ENCODE measurements around the gene CD5L. TPM values are rescaled to one million over a fixed set of nuclear protein-coding genes. Genes with fewer than 3 reads are reported as not detected.

CD5L gene
- total and polyA plus RNA-seq, 2 donors (not counting 1 experiment from before 2014, with no cell fraction given) = 0.17 TPM; not detected in 1

GRCh38 chr1:157856538-157856937, 14.9 kb upstream of the CD5L start:
- H3K9me3 ChIP-seq (ENCODE audit: control extremely low read depth in 1 of 3, control insufficient read depth in 2 of 3, insufficient read depth in 1 of 3, low read length in 2 of 3) = no peaks in the 10 kb centered on the region
- ATAC-seq (ENCODE audit: low read depth) (no peak), DNase-seq (no peak)
- H2AFZ ChIP-seq (ENCODE audit: insufficient read depth, low read depth, low read length, poor library complexity, severe bottlenecking) = peak overlapping the region; percentile 7
- no CpG with 5 or more reads among the region's 2 CpGs for WGBS (ENCODE audit: insufficient coverage)
- H3K36me3 ChIP-seq (replicated peaks in 1 of 2; ENCODE audit: control extremely low read depth in 1 of 2, control insufficient read depth in 1 of 2, extremely low read depth in 1 of 2, insufficient read depth in 2 of 2, low read length in 1 of 2) = no peaks in the 10 kb centered on the region
- Mint-ChIP-seq H3K4me1 (peaks cover 39% of the 10 kb centered on the region), H3K27me3 (no peaks in the 10 kb centered on the region), H3K4me3 (no peak overlapping the region), H3K27ac (no peak overlapping the region), H3K9me3 (ENCODE audit: insufficient read depth) (no peaks in the 10 kb centered on the region)
- H3K79me2 ChIP-seq (ENCODE audit: control insufficient read depth, insufficient read depth, low read length) = peaks cover 21% of the 10 kb centered on the region
- peaks cover 5 to 6% of the 10 kb centered on the region in 2 donors for H3K4me1 ChIP-seq (ENCODE audit: control insufficient read depth in 2 of 2, insufficient read depth in 2 of 2, low read length in 2 of 2)
- H3K27me3 ChIP-seq (replicated peaks in 1 of 4; ENCODE audit: control extremely low read depth in 1 of 4, control insufficient read depth in 3 of 4, insufficient read depth in 4 of 4, low read length in 3 of 4) = no peaks in the 10 kb centered on the region
- CTCF ChIA-PET = interaction anchor here (0.9 to 3.0 kb wide), 3 partner anchors 48 to 276 kb away, joined by 3 to 12 read pairs (median 3); no protein-coding TSS in a partner anchor
- no peak overlapping the region for H3K27ac ChIP-seq (ENCODE audit: low read length in 2 of 2)
- H3K4me3 ChIP-seq (ENCODE audit: control extremely low read depth in 1 of 5, extremely low read depth in 1 of 5, insufficient read depth in 1 of 5, low read depth in 2 of 5, low read length in 4 of 5) = no peak overlapping the region
- POLR2A ChIA-PET = interaction anchor here (1.3 kb wide), 1 partner anchor 50 kb away, joined by 4 read pairs; no protein-coding TSS in a partner anchor
- H3K4me2 ChIP-seq (replicated peaks; ENCODE audit: low read depth, low read length, poor library complexity, severe bottlenecking) = no peak overlapping the region
- H4K20me1 ChIP-seq (ENCODE audit: control insufficient read depth, insufficient read depth, low read length, poor library complexity, severe bottlenecking) = no peaks in the 10 kb centered on the region
- intact Hi-C loops (cut with micrococcal nuclease) = loop anchor here (5.0 kb wide), 1 partner anchor 79 kb away; the partner anchor contains the start of gene FCRL2
- no peak overlapping the region for H3K9ac ChIP-seq (ENCODE audit: low read length)
- TF ChIP-seq, protein P1, sequence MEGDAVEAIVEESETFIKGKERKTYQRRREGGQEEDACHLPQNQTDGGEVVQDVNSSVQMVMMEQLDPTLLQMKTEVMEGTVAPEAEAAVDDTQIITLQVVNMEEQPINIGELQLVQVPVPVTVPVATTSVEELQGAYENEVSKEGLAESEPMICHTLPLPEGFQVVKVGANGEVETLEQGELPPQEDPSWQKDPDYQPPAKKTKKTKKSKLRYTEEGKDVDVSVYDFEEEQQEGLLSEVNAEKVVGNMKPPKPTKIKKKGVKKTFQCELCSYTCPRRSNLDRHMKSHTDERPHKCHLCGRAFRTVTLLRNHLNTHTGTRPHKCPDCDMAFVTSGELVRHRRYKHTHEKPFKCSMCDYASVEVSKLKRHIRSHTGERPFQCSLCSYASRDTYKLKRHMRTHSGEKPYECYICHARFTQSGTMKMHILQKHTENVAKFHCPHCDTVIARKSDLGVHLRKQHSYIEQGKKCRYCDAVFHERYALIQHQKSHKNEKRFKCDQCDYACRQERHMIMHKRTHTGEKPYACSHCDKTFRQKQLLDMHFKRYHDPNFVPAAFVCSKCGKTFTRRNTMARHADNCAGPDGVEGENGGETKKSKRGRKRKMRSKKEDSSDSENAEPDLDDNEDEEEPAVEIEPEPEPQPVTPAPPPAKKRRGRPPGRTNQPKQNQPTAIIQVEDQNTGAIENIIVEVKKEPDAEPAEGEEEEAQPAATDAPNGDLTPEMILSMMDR (IDR thresholded peaks at IDR 0.05) = no peak
- no peak for TF ChIP-seq EZH2 (IDR thresholded peaks at IDR 0.05; ENCODE audit: borderline replicate concordance, insufficient read depth, low read depth, low read length, poor library complexity, severe bottlenecking)

DNA sequence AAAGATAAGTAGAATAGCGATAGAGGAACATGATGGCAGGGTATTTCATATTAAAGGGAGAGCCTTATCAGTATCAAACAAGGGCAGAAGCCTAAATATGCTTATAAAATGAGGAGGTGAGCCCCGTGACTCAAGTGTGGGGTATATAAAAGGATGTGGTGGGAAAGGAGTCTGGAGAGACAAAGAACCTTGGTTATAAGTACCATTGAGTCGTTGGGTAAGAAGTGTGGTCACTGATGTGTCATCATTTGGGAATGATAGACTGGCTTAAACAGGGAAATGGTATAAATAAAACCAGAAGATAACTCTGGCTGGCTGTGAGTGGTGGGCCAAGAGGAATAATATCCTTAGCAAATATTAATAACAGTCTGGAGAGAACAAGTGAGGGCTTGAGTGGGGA, 10.9 kb upstream of the CD5L start:
- Mint-ChIP-seq H3K9me3 (ENCODE audit: insufficient read depth) (no peaks in the 10 kb centered on the region), H3K4me1 (peaks cover 62% of the 10 kb centered on the region), H3K27me3 (no peaks in the 10 kb centered on the region), H3K4me3 (no peak overlapping the region), H3K27ac (no peak overlapping the region)
- Histone ChIP-seq H3K27me3 (replicated peaks in 1 of 4; ENCODE audit: control extremely low read depth in 1 of 4, control insufficient read depth in 3 of 4, insufficient read depth in 4 of 4, low read length in 3 of 4) (no peaks in the 10 kb centered on the region), H3K36me3 (replicated peaks in 1 of 2; ENCODE audit: control extremely low read depth in 1 of 2, control insufficient read depth in 1 of 2, extremely low read depth in 1 of 2, insufficient read depth in 2 of 2, low read length in 1 of 2) (no peaks in the 10 kb centered on the region), H4K20me1 (ENCODE audit: control insufficient read depth, insufficient read depth, low read length, poor library complexity, severe bottlenecking) (no peaks in the 10 kb centered on the region), H3K4me2 (replicated peaks; ENCODE audit: low read depth, low read length, poor library complexity, severe bottlenecking) (no peak overlapping the region), H3K4me1 (ENCODE audit: control insufficient read depth in 2 of 2, insufficient read depth in 2 of 2, low read length in 2 of 2) (peaks cover 32 to 40% of the 10 kb centered on the region in 2 donors), H3K79me2 (ENCODE audit: control insufficient read depth, insufficient read depth, low read length) (peaks cover 32% of the 10 kb centered on the region), H3K27ac (ENCODE audit: low read length in 2 of 2) (no peak overlapping the region), H3K9me3 (ENCODE audit: control extremely low read depth in 1 of 3, control insufficient read depth in 2 of 3, insufficient read depth in 1 of 3, low read length in 2 of 3) (no peaks in the 10 kb centered on the region), H3K9ac (ENCODE audit: low read length) (no peak overlapping the region), H2AFZ (ENCODE audit: insufficient read depth, low read depth, low read length, poor library complexity, severe bottlenecking) (no peak overlapping the region), H3K4me3 (ENCODE audit: control extremely low read depth in 1 of 5, extremely low read depth in 1 of 5, insufficient read depth in 1 of 5, low read depth in 2 of 5, low read length in 4 of 5) (no peak overlapping the region)
- ATAC-seq (ENCODE audit: low read depth) = no peak
- ChIA-PET POLR2A (no interaction called here), CTCF (interaction anchor here (1.3 to 2.4 kb wide), 5 partner anchors 13 to 273 kb away, joined by 3 to 23 read pairs (median 7); partner anchors contain the start of gene FCRL1)
- WGBS (ENCODE audit: insufficient coverage) = 100% methylated on average over 3 of the region's 3 CpGs
- intact Hi-C loops (cut with micrococcal nuclease) = no loop called here
- no peak for DNase-seq
- no peak for TF ChIP-seq EZH2 (IDR thresholded peaks at IDR 0.05; ENCODE audit: borderline replicate concordance, insufficient read depth, low read depth, low read length, poor library complexity, severe bottlenecking)
- TF ChIP-seq, protein P1 (IDR thresholded peaks at IDR 0.05) = no peak

Data from B cell (primary cell).